G401.6 (cell line): ENCODE measurements around the gene DPYD.

Source experiments
- FAIRE-seq: peaks from 2 replicates; lab custom pipeline; 2012; peaks lifted over from hg19 to GRCh38; lab: Jason Lieb, UNC

DPYD gene

GRCh38 chr1:97685360-97685759 lies 235.5 kb downstream of the DPYD start:
- no peak for FAIRE-seq

GRCh38 chr1:97680894-97681293 lies 239.9 kb downstream of the DPYD start:
- FAIRE-seq: no peak

GRCh38 chr1:97680470-97680869 lies 240.4 kb downstream of the DPYD start:
- no peak for FAIRE-seq

GRCh38 chr1:97677702-97678101 lies 243.1 kb downstream of the DPYD start:
- no peak for FAIRE-seq

- no peak for FAIRE-seq
Observed at GRCh38 chr1:97674517-97674916, 246.3 kb downstream of the DPYD start.

GRCh38 chr1:97668945-97669344 lies 251.9 kb downstream of the DPYD start:
- no peak for FAIRE-seq

- no peak for FAIRE-seq
Observed at GRCh38 chr1:97660431-97661105, 260.3 kb downstream of the DPYD start.

- no peak for FAIRE-seq
Observed at GRCh38 chr1:97654876-97655585, 265.8 kb downstream of the DPYD start.

GRCh38 chr1:97651250-97651649 lies 269.6 kb downstream of the DPYD start:
- no peak for FAIRE-seq

GRCh38 chr1:97649591-97649990 lies 271.2 kb downstream of the DPYD start:
- no peak for FAIRE-seq

- FAIRE-seq: no peak
Observed at GRCh38 chr1:97647776-97648175, 273.1 kb downstream of the DPYD start.

GRCh38 chr1:97646071-97646470 lies 274.8 kb downstream of the DPYD start:
- FAIRE-seq: no peak

- FAIRE-seq: no peak
Observed at GRCh38 chr1:97640677-97641076, 280.2 kb downstream of the DPYD start.

GRCh38 chr1:97636941-97637340 lies 283.9 kb downstream of the DPYD start:
- no peak for FAIRE-seq

- FAIRE-seq: no peak
Observed at GRCh38 chr1:97634758-97635157, 286.1 kb downstream of the DPYD start.

GRCh38 chr1:97632776-97633175 lies 288.1 kb downstream of the DPYD start:
- no peak for FAIRE-seq

GRCh38 chr1:97632075-97632474 lies 288.8 kb downstream of the DPYD start:
- FAIRE-seq: no peak

GRCh38 chr1:97630948-97631347 lies 289.9 kb downstream of the DPYD start:
- FAIRE-seq: no peak

GRCh38 chr1:97630281-97630680 lies 290.6 kb downstream of the DPYD start:
- FAIRE-seq: no peak

- FAIRE-seq: no peak
Observed at GRCh38 chr1:97623220-97623619, 297.6 kb downstream of the DPYD start.

- FAIRE-seq: no peak
Observed at GRCh38 chr1:97621955-97622354, 298.9 kb downstream of the DPYD start.

GRCh38 chr1:97619706-97620105 lies 301.1 kb downstream of the DPYD start:
- no peak for FAIRE-seq

GRCh38 chr1:97610748-97611147 lies 310.1 kb downstream of the DPYD start:
- no peak for FAIRE-seq

- no peak for FAIRE-seq
Observed at GRCh38 chr1:97610102-97610501, 310.7 kb downstream of the DPYD start.
